Measurements from ENCODE around the gene KCNA3.

KCNA3 gene

DNA sequence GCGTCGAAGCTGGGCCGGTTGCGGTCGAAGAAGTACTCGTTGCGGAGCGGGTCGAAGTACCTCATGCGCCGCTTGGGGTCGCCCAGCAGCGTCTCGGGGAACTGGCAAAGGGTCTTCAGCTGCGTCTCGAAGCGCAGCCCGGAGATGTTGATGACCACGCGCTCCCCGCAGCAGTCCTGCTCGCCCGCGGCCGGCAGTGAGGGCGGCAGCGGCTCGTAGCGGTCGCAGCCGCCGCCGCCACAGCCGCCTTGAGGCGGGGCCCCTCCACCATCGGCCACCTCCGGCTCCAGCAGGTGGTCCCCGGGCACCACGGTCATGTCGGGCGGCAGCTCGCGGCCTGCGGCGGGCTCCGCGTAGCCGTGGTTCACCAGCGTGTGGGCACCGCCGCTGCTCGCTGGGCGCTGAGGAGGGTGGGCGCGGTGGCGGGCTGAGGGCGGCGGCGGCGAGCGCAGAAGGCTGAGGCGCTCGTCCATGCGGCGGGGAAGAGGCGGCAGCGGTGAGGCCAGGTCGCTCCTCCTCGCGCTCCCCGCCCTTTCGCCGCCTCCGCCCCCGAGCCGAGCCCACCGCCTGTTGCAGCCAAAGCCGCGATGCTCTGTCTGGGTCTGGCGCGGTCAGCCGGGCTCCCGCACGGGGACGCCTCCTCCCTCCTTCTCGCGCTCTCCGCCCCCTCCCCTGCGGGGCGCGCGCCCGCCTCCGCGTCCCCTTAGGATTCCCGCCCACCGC, at the start of gene KCNA3:
Gene KCNA3, minus strand, starts transcription at position 604 of the 723 bp plus-strand sequence. Its CDS starts 131 bp downstream, at position 473.
- no peak for DNase-seq

DNA sequence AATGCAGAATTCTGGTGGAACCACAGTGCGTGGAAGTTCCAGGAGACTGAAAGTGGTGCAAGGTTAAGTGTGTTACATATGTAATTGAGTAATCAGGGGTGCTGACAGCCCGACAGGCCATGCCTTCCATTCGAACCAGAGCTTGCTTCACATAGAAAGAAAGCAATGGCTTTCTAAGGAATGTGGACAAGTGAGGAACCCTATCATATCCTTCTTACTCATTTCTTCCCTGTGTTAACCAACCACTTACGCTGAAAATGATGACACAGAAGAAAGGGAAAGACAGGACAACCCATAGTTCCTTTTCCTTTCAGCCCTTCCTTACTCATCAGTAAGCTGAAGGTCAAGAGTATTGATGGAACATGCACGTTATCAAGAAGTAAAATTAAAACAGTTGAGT, 48.1 kb upstream of the KCNA3 start:
- no peak for DNase-seq

DNA sequence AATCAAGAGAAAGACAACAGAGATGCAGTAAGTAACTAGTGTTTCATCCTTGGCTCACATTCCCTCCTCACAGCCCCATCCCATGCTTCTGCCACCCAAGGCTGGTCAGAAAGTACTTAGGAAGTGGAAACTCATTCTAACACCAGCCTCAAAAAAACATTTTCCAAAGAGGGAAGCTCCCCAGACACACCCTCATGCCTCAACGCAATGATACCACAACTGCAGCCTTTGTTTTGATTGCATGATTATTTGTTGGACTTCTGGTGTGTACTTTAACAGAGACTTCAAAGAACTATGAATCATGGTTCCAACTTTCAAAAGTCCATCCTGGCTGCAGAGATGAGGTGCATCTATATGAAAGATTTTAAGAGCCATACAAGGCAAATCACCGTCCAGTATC, 45.2 kb upstream of the KCNA3 start:
- no peak for DNase-seq

DNA sequence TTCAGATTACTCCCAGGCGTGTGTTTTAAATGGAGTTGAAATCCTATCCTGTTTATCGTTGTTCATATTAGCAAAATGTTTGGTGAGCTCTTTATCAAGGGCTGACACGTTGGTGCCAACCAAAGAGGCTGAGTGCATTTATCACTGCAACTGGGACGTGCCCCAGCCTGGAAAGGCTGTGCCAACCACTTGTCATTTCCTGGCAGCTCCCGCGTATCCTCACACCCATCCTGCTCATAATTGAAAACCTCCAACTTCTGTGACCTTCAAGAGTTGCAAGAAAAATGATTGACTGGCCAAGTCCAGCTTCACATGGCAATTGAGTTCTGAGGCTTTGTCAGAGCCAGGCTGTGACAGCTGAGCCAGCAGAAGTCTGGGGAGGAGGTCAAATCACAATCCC, 43.7 kb upstream of the KCNA3 start:
- DNase-seq, result no peak

DNA sequence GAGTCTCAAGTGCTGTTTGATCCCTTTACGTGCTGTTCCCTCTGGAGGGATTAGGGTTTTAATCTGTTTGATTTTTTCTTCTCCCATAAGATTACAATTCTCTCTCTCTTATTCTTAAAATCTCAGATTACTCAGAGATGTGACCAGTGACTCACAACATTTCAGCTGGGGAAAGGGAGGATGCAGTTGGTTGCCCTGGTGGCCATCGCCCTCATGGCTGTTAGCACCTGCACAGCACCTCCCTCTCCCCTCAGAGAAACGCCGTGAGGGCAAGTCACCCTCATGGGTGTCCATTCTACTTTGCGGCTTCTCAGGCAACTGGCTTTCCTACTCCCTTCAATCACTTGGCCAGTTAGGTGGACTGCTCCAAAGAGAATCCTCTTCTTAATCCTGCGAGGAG, 42.4 kb upstream of the KCNA3 start:
- no peak for DNase-seq

DNA sequence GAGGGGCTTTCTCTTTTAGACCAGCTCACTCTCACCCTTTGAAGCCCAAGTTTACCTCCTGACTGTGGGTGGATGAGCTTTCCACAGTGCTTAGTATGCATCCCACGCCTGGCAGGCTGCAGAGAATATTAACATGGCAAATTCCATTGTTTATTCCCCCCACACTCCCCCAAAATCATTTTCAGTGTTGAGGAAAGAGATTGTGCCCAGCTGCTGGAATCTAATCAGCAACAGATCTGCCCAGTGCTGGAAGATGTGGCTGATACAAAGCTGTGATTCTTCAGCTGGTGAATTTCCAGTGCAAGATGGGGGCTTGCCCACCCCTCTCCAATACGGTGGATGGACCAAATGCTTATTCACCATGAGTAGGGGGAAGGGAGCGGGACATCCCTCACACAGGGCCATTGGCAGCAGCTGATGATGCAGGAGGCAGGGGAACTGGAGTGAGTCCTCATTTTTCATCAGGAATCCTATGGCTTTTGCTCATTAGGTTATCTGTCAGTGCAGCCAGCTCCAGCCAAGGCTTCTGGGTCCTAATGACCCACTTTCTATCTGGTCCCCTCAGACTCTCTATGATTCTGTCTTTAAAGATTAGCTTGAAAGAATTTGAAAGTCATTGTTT, 39.7 kb upstream of the KCNA3 start:
- DNase-seq, result no peak

DNA sequence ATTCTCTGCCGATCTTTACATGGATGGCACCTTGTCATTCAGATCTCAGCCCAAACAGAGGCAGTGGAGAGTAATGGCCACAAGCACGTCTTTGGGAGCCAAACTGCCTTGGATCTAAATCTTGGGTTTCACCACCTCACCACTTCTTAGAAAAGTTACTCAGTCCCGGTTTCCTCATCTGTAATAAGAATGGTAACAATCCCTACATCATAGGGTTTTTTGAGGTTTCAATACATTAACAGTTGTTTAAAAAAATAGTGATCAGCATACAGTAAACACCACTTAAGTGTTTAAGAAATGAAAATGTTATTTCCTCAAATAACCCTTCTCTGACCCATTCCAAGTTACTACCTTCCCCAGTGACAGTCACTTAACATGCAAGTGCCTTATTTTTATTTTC, 38.5 kb upstream of the KCNA3 start:
- DNase-seq, result no peak

DNA sequence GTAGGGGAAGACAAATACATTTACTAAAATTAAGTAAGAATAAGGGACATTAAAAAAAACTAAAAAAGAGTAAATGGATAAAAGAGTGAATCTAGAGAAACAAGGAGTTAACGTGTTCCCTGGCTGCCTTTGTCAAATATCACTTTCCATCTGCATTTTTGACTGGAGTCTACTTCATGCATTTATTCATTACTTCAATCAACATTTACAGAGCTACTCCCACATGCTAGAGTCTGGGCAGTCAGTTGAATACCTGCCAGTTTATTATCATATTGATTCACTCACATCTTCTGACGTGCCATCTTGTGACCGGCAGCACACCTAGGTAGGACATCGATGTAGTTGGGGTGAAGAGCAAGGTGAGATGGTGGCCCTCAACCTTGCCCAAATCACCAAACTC, 35.6 kb upstream of the KCNA3 start:
- no peak for DNase-seq

DNA sequence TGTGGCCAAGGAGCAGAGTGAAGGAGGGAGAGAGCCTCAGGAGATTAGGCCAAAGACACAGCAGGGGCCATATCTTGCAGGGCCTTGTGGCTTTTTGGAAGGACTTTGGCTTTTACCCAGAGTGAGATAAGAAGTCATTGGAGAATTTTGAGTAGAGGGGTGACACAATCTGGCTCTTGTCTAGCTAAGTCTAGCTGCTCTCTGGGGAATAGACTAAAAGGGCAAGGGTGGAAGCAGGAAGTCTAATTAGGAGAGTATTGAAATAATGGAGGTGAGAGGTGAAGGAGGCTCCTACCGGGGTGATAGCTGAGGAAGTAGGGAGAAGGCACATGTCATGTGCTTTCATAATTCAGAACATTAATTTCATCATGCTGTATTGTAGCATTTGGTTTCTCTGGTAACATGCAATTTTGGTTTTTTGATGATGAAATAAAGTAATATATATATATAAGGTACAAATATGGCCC, 34.3 kb upstream of the KCNA3 start:
- DNase-seq, result no peak

DNA sequence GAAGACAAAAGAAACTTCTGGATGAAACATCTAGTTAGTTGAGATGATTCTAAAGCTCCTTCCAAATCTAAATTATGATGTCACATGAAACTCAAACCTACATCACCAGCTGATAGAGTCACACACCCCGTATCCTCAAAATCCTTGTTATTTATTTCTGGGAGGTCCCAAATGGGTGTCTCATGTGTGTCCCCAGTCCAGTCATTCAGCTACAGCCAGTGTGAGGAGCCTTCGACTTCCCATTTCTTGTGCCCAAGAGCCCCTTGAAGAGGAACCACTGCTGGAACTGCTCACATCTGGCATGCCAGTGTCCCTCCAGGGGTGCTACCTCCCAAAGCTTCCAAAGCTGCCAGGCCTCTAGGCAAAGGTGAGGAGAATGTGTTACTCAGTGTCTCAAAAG, 32.5 kb upstream of the KCNA3 start:
- DNase-seq, result no peak

DNA sequence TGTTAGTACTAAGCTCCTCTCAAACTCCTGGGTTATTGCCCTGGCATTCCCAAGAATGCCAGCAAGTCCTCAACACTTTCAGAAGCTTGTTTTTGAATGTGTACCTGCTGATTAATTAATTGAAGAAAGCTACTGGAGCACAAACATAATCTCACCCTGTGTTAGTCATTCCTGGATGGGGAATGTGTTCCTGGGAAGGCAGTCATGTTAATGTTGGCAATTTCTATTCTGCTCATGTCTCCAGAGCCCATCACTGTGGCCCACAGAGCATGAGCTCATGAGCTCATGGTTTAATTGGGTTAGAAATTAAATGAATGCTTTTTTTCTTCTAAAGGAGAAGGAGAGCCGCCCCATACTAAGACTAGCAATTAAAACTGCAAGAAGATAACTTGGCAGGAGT, 31.9 kb upstream of the KCNA3 start:
- no peak for DNase-seq

DNA sequence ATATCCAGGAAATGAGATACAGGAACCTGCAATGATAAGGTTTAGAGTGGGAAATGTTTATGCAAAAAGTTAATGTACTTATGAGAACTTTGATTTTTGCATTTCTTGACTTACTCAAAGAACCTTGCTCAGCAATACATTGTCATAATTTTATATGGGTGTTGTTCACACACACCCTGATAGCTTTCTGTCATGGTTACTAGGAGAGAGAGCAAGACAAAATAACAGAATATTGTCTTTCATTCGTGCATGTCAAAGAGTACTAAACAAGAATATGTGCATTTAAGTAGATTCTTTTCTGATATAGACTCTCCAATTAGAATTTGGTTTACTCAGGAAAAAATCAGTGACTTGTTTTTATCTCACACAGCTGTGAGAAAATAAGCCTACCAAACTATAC, 27.5 kb upstream of the KCNA3 start:
- no peak for DNase-seq

DNA sequence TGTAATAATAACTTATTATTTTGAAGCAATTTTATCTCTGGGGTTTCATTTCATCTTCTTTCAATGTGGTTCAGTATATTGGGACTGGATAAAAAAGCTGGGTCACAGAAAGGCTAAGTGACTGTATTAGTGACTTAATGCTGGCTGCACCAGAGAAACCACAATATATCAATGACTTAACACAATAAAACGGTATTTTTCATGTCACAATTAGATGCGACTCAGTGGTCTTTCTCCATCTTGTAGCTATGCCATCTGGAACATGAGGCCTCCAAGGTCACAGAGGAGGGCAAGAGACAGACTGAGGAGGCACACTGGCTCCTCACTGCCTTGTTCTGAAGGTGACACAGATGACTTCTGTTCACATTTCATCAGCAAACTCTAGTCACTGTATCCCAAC, 26.0 kb upstream of the KCNA3 start:
- DNase-seq, result no peak

DNA sequence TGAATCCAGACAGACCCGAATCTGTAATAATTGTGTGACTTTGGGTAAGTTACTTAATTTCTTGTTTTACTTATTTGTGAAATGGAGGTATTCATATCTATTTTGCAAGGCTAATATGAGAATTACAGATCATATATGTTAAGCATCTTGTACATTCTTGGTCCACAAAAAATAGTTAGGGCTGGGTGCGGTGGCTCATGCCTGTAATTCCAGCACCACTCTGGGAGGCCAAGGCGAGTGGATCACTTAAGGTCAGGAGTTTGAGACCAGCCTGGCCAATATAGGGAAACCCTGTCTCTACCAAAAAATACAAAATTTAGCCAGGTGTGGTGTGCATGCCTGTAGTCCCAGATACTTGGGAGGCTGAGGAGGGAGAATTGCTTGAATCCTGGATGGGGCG, 22.9 kb upstream of the KCNA3 start:
- no peak for DNase-seq

DNA sequence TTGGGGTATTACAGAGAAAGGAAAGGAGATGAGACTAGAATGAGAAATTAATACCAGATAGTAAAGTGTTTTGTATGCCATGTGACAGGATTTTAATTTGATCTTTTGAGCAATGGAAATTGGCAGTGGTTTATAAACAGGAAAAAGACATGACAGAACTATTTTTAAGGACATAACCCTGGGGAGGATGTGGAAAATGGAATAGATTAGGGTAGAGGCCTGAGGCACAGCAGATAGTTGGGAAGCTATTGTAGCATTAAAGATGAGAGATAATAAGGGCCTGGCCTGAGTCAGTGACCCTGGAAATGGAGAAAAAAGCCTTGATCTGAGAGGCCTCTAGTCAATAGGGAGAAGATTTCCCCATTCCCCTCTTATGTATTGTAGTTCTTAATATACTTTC, 22.1 kb upstream of the KCNA3 start:
- no peak for DNase-seq

DNA sequence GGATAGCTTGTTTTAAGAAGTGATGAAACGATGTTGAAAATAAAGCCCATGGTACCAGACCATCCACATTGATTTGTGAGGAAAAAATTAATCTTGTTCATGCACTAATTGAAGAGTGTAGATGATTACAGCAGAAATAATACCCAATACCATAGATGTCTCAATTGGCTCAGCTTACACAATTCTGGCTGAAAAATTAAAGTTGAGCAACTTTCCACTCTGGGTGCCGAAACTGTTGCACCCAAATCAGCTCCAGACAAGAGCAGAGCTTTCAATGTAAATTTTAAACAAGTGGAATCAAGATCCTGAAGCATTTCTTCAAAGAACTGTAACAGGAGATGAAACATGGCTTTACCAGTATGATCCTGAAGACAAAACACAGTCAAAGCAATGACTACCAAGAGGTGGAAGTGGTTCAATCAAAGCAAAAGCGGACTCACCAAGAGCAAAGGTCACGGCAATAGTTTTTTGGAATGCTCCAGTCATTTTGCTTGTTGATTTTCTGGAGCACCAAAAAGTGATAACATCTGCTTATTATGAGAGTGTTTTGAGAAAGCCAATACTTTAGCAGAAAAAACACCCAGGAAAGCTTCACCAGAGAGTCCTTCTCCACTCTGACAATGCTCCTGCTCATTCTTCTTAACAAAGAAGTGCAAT, 16.1 kb upstream of the KCNA3 start:
- no peak for DNase-seq

DNA sequence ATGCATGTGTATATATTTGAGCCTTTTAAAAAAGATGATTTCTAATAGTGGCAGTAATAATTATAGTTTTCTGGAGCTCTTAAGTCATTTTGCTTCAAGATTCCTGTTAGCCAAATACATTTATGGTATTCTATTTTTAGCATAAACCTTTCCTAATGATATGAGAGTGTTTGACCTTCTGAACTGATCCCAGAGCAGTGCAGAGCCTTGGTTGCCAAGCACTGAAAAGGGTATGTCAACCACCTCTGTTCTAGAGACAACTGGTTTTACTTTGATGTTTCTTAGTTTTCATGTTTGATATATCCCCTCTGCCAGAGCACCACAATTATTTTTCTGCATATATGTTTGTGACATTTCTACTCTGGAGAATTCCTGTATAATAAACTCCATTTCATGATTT, 15.1 kb upstream of the KCNA3 start:
- DNase-seq, result no peak

DNA sequence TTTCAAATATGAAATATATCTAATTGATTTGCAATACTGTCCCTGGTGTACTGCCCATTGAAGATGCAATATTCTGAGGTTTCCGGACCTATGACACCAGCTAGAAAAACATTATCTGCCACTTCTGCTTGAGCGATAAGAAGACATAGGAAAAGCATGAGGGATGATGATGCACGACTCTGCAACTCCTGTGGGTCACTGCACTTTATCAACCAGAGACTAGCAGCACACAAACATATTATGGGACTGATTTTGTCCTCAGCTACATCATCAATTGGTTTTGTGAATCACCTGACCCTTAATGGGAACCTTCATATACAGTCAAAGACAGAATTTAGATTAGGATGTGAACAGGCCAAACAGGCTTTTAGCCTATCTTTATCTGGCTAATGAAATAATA, 13.8 kb upstream of the KCNA3 start:
- DNase-seq, result no peak

DNA sequence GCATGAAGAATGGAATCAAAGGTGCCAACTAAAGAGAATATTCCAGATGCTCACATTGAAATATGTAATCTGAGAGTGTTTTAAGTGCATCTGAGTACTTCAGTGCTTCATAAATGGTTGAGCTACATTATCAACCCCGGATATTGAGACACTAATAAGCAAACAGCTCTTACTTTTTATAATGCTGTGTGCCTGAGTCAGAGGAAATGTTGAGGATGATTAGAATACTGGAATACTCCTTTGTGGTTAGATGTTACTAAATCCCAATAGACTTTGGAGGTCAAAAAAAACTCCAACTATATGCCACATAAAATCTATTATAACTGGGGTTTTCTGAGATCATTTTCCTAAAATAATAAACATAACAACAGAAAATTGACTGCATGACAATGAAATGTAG, 12.5 kb upstream of the KCNA3 start:
- no peak for DNase-seq

DNA sequence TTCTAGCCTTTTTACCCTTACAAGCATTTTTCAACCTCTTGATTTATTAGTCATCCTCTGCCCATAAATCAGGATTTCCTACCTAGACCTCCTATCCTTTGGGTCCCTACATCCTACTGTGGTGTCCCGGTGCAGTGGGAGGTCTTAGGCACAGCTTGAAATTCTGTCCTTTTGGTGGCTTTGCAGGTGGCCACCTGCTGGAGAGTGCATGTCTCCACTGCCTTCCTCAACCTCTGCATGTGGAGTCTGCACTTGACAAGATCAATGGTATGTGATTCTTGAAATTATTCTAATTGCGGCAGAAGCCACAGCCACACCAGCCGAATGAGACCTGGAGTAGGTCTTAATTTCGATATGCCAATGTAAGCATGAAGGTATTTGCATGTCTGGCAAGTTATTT, 11.4 kb upstream of the KCNA3 start:
- no peak for DNase-seq

DNA sequence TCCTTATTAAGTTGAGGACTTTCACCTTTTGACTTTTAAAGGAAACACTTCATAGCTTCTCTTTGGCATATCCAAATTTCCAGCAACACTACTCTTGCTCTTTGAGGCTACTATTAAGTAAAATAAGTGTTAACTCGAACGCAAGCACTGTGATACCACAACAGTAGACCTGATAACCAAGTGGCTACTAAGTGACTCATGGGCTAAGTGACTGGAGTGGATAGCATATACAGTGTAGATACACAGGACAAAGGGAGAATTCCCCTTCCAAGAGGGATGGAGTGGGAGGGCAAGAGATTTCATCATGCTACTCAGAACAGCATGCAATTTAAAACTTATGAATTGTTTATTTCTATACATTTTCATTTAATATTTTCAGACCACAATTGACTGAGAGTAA, 9.8 kb upstream of the KCNA3 start:
- DNase-seq, result no peak

DNA sequence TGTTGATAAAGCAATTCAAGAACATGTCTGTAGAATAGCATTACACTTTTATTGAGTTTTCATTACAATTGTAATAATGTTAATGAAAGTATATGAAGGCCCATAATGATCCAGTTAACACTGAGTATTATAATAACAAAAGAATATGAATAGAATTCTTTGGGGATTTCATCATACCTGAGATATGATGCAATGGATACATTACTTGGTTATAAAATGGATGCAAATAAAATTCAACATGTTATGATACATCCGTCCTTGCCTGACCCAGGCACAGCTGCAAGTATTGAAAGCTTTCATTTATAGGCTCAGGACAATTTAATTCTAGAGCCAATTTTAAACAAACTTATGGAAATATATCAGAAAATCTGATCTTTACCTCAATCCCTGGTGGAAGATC, 8.2 kb upstream of the KCNA3 start:
- DNase-seq, result no peak

DNA sequence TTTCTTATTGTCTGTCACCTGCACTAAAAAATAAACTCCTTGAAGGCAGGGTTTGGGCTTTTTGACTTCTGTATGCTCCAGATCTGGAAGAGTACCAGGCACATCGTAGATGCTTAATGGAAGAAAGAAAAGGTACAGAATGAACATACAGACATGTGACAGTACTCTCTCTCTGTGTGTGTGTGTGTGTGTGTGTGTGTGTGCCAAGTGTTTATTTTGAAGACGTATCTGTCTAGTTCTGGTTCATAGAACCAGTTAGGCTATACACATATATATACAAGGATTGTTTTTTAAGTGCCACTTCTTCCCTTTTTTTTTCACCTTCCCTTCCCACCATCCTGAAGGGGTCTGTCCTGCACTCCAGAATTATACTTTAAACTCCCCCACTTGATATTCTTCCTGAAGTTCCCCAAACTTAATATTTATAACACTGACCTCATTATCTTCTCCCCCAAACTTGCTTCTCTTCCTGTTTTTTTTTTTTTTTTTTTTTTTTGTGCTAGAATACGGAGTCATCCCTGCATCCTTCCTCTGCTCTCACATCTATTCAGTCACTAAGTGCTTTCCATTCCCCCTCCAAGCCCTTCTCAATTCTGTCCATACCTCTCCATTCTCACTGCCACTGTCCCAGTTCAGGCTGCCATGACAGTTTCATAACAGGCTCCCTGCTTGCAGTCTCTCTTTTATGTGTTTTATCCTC, 5.4 kb upstream of the KCNA3 start:
- DNase-seq, result no peak

DNA sequence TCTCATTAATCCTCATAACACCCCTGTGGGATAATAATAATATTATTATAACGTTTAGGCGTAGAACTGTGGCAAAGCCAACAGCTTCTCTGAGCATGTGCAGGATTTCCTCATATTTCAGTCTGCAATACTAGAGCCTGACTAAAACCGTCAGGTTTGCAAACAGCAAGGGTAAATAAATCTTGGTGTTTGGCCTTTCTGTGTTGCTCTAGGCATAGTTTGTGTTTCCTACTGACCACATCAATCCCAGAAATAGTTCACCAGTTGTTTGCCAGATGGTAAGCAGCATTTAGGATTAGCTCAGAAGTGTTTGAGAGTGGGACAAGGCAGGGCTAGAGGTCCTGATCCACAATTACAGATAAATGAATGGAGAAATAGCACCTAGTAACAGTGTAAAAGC, 2.8 kb upstream of the KCNA3 start:
- DNase-seq, result no peak

Measured in NCI-H1048 (cell line).